HCT116 (cell line): ENCODE measurements around the gene SENP6. TPM values are rescaled to one million over a fixed set of nuclear protein-coding genes. Genes with fewer than 3 reads are reported as not detected.
"Not testable (repeated sequence)": the region's sequence is repeated elsewhere in the genome, so short reads cannot be mapped to it uniquely, and the experiment has no call there.

ENCODE experiments used
- ATAC-seq: fragments of 200-7000 bp; cut with Tn5 transposase; 2 replicates; pipeline ENCODE4 v1.9.1; 2020; ENCODE audit warnings: mild to moderate bottlenecking, moderate library complexity
- BruUV-seq: library from RNA; stranded (reverse); fragments of 400-500 nt; replicated peaks from 2 replicates; lab custom pipeline; 2021; lab: Mats Ljungman, UMichigan
- CTCF ChIA-PET: fragments of 300-600 bp; sonication (Branson Sonifier 250); formaldehyde crosslinking; loops from one replicate; lab custom pipeline; 2021; ENCODE audit warnings: antibody characterized with exemption; lab: Charles Lee
- POLR2A ChIA-PET: fragments of 300-600, 350-600 bp; sonication (Branson Sonifier 250); formaldehyde crosslinking; loops from one replicate; lab custom pipeline; 2021; ENCODE audit warnings: antibody characterized with exemption; lab: Charles Lee
- RAD21 ChIA-PET, 2 experiments: fragments of 300-600 bp; sonication (Branson Sonifier 250); formaldehyde crosslinking; loops; one replicate each; lab custom pipeline; 2023; ENCODE audit warnings: low total read pairs in 2 of 2; ENCODE audit not compliant: uncharacterized antibody in 2 of 2, unreplicated experiment in 2 of 2, low non-redundant PET in 1 of 2; lab: Charles Lee
- DNase-seq: peaks from one replicate; pipeline ENCODE4 v3.0.0-alpha.2; 2010; ENCODE audit warnings: low read depth, low spot score
- H2AFZ ChIP-seq: fragments of 200-600 bp; shearing (Covaris generic), sonication (generic); 2 replicates; pipeline ENCODE4 v1.6.1; 2017; ENCODE audit warnings: low read depth, mixed run types, mixed read lengths, antibody characterized with exemption, low read length; ENCODE audit not compliant: poor library complexity, severe bottlenecking
- H3K27ac ChIP-seq: 2 replicates; pipeline ENCODE4 v1.5.1; 2012; ENCODE audit warnings: low read depth, low read length
- H3K27me3 ChIP-seq: fragments of 200-600 bp; sonication (generic); 2 replicates; pipeline ENCODE4 v1.6.1; 2016; ENCODE audit warnings: mixed run types, low read length, mixed read lengths; ENCODE audit not compliant: insufficient read depth
- H3K36me3 ChIP-seq, 2 experiments: fragments of 200-500 bp in 1 of 2; fragments of 200-600 bp in 1 of 2; sonication (Bioruptor generic) in 1 of 2; sonication (generic) in 1 of 2; 2 replicates each; pipeline versions ENCODE4 v1.5.1 to v1.6.1; 2014 to 2016; ENCODE audit warnings: low read length in 2 of 2, inconsistent platforms in 1 of 2, mixed read lengths in 1 of 2, mixed run types in 1 of 2; ENCODE audit not compliant: insufficient read depth in 2 of 2, control insufficient read depth in 1 of 2
- H3K4me1 ChIP-seq, 2 experiments: fragments of 200-600 bp in 1 of 2; sonication (generic) in 1 of 2; 2 replicates each; pipeline versions ENCODE4 v1.5.1 to v1.6.1; 2012 to 2017; ENCODE audit warnings: low read length in 2 of 2, inconsistent platforms in 1 of 2, mild to moderate bottlenecking in 1 of 2, mixed read lengths in 1 of 2, mixed run types in 1 of 2, moderate library complexity in 1 of 2; ENCODE audit not compliant: insufficient read depth in 2 of 2, control insufficient read depth in 1 of 2
- H3K4me2 ChIP-seq: fragments of 200-600 bp; sonication (generic); 2 replicates; pipeline ENCODE4 v1.6.1; 2017; ENCODE audit warnings: mixed run types, low read length, mixed read lengths
- H3K4me3 ChIP-seq, 2 experiments: fragments of 200-600 bp in 1 of 2; sonication (generic) in 1 of 2; replicated peaks in 1 of 2; 2 replicates each; pipeline ENCODE4 v1.5.1; 2011 to 2016; ENCODE audit warnings: low read length in 2 of 2, control low read depth in 1 of 2, low read depth in 1 of 2, mild to moderate bottlenecking in 1 of 2, mixed read lengths in 1 of 2, mixed run types in 1 of 2
- H3K79me2 ChIP-seq: fragments of 200-600 bp; sonication (generic); 2 replicates; pipeline ENCODE4 v1.6.1; 2017; ENCODE audit warnings: mild to moderate bottlenecking, mixed run types, low read length, moderate library complexity, mixed read lengths; ENCODE audit not compliant: insufficient read depth
- H3K9ac ChIP-seq: fragments of 200-600 bp; sonication (generic); 2 replicates; pipeline ENCODE4 v1.6.1; 2016; ENCODE audit warnings: low read length, mixed read lengths
- H3K9me2 ChIP-seq: fragments of 200-600 bp; sonication (generic), shearing (Covaris generic); 2 replicates; pipeline ENCODE4 v1.6.1; 2017; ENCODE audit warnings: mixed run types, mild to moderate bottlenecking, moderate library complexity; ENCODE audit not compliant: insufficient read depth
- H3K9me3 ChIP-seq, 2 experiments: fragments of 200-500 bp in 1 of 2; fragments of 200-600 bp in 1 of 2; sonication (Bioruptor generic) in 1 of 2; sonication (generic) in 1 of 2; 2 replicates each; pipeline ENCODE4 v1.6.1; 2014 to 2017; ENCODE audit warnings: low read length in 2 of 2, mixed read lengths in 2 of 2, inconsistent platforms in 1 of 2, low read depth in 1 of 2, mild to moderate bottlenecking in 1 of 2, mixed run types in 1 of 2, moderate library complexity in 1 of 2; ENCODE audit not compliant: control insufficient read depth in 1 of 2, insufficient read depth in 1 of 2
- H4K20me1 ChIP-seq: fragments of 200-600 bp; sonication (generic), shearing (Covaris generic); 2 replicates; pipeline ENCODE4 v1.6.1; 2017; ENCODE audit warnings: mixed run types, mild to moderate bottlenecking, moderate library complexity; ENCODE audit not compliant: insufficient read depth
- EGR1 ChIP-seq: IDR thresholded peaks from 2 replicates; pipeline ENCODE4 v1.6.1; 2012; ENCODE audit warnings: low read depth
- EZH2 ChIP-seq: fragments of 200-600 bp; sonication (generic); IDR thresholded peaks from 2 replicates; pipeline ENCODE4 v1.6.1; 2017; ENCODE audit warnings: antibody characterized with exemption, mixed run types
- TCF7L2 ChIP-seq: IDR thresholded peaks from 2 replicates; pipeline ENCODE4 v1.7.0; 2011; ENCODE audit warnings: borderline replicate concordance, inconsistent platforms; ENCODE audit not compliant: insufficient read depth, insufficient read length; ENCODE audit errors: extremely low read depth
- intact Hi-C: fragments of 100-400 bp; cut with micrococcal nuclease; formaldehyde crosslinking; loops from 2 replicates; pipeline ENCODE4 v1.10.0; 2022
- total RNA-seq: library from RNA; stranded (reverse); gene quantifications from one replicate; pipeline ENCODE4 v1.2.1, GENCODE V29; 2021; ENCODE audit not compliant: unreplicated experiment
- TF ChIP-seq, protein P1 (sequence below): IDR thresholded peaks from 2 replicates; pipeline ENCODE4 v1.6.1; 2012; ENCODE audit warnings: low read depth

The SENP6 gene
- total RNA-seq, 1 experiment from 2014 or later = 78.1 TPM

DNA sequence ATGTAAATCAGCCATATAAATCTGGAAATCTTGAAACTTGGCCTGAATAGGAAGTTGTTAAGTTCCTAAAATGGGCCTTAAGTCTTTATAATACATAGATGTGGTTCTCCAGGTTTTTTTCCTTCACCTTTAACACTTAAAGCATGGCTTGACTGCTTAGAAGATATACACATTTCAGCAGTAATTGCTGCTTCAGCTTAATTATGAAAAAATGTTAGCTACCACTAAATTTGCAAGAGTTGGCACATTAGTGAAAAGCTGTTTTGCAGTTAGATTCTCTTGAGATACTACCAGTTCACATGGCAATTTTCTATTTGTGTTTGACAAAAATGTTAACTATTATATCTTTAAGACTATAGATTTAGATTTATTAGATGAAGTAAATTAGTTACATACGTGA lies 74.7 kb downstream of the SENP6 start:
- no peak for ATAC-seq
- Histone ChIP-seq H3K4me2 (no peak overlapping the region), H3K9ac (no peak overlapping the region), H3K4me3 (no peak overlapping the region), H3K9me2 (no peaks in the 10 kb centered on the region), H3K36me3 (peaks cover 25 to 41% of the 10 kb centered on the region in 2 experiments), H3K4me1 (no peaks in the 10 kb centered on the region), H2AFZ (no peak overlapping the region), H3K9me3 (no peaks in the 10 kb centered on the region), H4K20me1 (peaks cover 10% of the 10 kb centered on the region), H3K27ac (no peak overlapping the region), H3K79me2 (0 out of 2 replicates have a peak, but pooled peaks cover 2% of the 10 kb centered on the region), H3K27me3 (no peaks in the 10 kb centered on the region)
- intact Hi-C loops = no loop called here
- ChIA-PET CTCF (no interaction called here), POLR2A (no interaction called here), RAD21 (no interaction called here)
- TF ChIP-seq TCF7L2 (no peak), EZH2 (no peak), EGR1 (no peak)
- TF ChIP-seq, protein P1, sequence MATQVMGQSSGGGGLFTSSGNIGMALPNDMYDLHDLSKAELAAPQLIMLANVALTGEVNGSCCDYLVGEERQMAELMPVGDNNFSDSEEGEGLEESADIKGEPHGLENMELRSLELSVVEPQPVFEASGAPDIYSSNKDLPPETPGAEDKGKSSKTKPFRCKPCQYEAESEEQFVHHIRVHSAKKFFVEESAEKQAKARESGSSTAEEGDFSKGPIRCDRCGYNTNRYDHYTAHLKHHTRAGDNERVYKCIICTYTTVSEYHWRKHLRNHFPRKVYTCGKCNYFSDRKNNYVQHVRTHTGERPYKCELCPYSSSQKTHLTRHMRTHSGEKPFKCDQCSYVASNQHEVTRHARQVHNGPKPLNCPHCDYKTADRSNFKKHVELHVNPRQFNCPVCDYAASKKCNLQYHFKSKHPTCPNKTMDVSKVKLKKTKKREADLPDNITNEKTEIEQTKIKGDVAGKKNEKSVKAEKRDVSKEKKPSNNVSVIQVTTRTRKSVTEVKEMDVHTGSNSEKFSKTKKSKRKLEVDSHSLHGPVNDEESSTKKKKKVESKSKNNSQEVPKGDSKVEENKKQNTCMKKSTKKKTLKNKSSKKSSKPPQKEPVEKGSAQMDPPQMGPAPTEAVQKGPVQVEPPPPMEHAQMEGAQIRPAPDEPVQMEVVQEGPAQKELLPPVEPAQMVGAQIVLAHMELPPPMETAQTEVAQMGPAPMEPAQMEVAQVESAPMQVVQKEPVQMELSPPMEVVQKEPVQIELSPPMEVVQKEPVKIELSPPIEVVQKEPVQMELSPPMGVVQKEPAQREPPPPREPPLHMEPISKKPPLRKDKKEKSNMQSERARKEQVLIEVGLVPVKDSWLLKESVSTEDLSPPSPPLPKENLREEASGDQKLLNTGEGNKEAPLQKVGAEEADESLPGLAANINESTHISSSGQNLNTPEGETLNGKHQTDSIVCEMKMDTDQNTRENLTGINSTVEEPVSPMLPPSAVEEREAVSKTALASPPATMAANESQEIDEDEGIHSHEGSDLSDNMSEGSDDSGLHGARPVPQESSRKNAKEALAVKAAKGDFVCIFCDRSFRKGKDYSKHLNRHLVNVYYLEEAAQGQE = no peak
- DNase-seq = no peak
- no TSS peak for BruUV-seq

DNA sequence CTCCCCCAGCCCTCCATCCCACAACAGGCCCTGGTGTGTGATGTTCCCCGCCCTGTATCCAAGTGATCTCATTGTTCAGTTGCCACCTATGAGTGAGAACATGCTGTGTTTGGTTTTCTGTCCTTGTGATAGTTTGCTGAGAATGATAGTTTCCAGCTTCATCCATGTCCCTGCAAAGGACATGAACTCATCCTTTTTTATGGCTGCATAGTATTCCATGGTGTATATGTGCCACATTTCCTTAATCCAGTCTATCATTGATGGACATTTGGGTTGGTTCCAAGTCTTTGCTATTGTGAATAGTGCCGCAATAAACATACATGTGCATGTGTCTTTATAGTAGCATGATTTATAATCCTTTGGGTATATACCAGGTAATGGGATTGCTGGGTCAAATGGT lies 80.9 kb downstream of the SENP6 start:
- BruUV-seq, H3K9ac ChIP-seq, H3K4me2 ChIP-seq, CTCF ChIA-PET, H3K79me2 ChIP-seq, H3K27me3 ChIP-seq, intact Hi-C loops, H3K9me3 ChIP-seq, H3K4me3 ChIP-seq, ATAC-seq, RAD21 ChIA-PET, H3K4me1 ChIP-seq, DNase-seq, H3K27ac ChIP-seq, H2AFZ ChIP-seq, H4K20me1 ChIP-seq, POLR2A ChIA-PET, H3K9me2 ChIP-seq: not testable (repeated sequence)
- H3K36me3 ChIP-seq = peaks cover 24 to 30% of the 10 kb centered on the region in 2 experiments

DNA sequence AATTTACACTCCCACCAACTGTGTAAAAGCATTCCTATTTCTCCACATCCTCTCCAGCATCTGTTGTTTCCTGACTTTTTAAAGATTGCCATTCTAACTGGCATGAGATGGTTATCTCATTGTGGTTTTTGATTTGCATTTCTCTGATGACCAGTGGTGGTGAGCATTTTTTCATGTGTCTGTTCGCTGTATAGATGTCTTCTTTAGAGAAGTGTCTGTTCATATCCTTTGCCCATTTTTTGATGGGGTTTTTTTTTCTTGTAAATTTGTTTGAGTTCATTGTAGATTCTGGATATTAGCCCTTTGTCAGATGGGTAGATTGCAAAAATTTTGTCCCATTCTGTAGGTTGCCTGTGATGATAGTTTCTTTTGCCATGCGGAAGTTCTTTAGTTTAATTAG lies 81.3 kb downstream of the SENP6 start:
- H2AFZ ChIP-seq, DNase-seq, CTCF ChIA-PET, POLR2A ChIA-PET, H3K9me2 ChIP-seq, H3K4me2 ChIP-seq, H3K79me2 ChIP-seq, H4K20me1 ChIP-seq, H3K4me1 ChIP-seq, ATAC-seq, H3K4me3 ChIP-seq, H3K27me3 ChIP-seq, H3K27ac ChIP-seq, intact Hi-C loops, BruUV-seq, RAD21 ChIA-PET, H3K9me3 ChIP-seq, H3K9ac ChIP-seq: not testable (repeated sequence)
- peaks cover 21 to 25% of the 10 kb centered on the region in 2 experiments for H3K36me3 ChIP-seq
